ENCODE data around the gene SPR.
A peak's percentile ranks its signal among the peaks of the same experiment; 100 is the strongest.

The SPR gene

DNA sequence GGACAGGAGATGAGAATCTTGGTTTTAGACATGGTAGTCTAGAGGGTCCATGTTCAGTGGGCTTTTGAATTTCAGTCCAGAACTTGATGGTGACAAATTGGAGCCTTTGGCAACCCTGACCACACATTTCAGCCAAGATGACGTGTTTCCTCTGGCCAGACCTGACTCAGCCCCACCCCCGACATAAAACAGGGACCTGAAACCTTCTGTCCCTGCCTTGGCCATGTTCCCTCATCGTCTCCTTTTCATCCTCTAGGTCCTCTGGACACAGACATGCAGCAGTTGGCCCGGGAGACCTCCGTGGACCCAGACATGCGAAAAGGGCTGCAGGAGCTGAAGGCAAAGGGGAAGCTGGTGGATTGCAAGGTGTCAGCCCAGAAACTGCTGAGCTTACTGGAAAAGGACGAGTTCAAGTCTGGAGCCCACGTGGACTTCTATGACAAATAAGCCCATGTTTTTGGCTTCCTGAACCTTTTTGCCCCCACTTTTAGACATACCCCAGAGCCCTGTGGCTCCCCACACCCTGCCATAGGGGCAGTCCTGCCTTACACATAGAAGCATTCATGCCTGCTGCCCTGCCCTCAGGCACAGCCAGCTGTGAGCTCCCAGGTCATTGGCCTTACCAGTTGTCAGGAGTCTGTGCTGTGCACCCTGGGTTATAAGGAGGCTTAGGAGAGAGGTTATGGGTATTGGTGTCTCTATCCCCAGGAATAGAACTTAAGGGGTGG is 4.0 kb downstream of the SPR start:
- no peaks in the 10 kb centered on the region for H3K9me3 ChIP-seq (ENCODE audit: control insufficient read depth in 2 of 2, low read length in 2 of 2)
- peaks cover 19 to 21% of the 10 kb centered on the region in 2 donors for H3K27me3 ChIP-seq (ENCODE audit: control insufficient read depth in 1 of 2, insufficient read depth in 2 of 2, low read length in 2 of 2)
- no peak overlapping the region for H3K4me3 ChIP-seq (ENCODE audit: low read length in 2 of 2)
- H3K36me3 ChIP-seq (ENCODE audit: control insufficient read depth in 2 of 2, insufficient read depth in 2 of 2, low read length in 2 of 2): peaks cover 8 to 12% of the 10 kb centered on the region in 2 donors
- H3K27ac ChIP-seq (ENCODE audit: low read length): no peak overlapping the region
- peaks cover 48% of the 10 kb centered on the region for H3K4me1 ChIP-seq (ENCODE audit: control insufficient read depth, insufficient read depth, low read length)
- no peak overlapping the region for H3K9ac ChIP-seq (ENCODE audit: low read length in 2 of 2)

DNA sequence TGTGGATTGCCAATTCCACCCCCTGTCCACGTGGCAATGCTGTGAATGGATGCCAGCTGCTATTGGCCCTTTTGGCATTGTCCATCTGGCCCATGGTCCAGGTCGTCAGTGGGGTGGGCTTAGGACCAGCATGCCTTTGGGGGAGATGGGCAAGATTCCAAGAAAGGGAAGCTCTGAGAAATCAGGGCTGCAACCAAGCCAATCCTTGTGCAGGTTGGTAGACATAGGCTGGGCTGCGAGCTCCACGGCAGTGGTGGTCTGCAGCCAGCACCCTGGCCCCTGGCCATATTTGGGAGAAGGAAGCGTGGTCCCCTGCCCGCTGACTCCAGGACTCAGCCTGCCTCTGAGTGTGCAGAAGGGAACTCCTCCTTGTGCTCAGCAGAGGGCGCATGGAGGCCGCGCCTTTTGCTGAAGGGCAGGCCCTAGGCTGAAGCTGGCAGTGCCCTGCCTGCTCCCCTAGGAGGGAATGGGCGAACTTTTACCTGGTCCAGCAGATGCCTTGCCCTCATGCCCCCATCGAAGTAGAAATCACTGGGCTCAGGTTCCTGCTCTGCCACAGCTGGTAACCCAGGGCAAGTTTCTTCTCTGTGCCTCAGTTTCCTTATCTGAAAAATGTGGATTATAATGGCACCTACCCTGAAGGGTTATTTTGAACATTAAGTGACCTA is 5.4 kb downstream of the SPR start:
- Histone ChIP-seq H3K4me1 (ENCODE audit: control insufficient read depth, insufficient read depth, low read length) (peaks cover 39% of the 10 kb centered on the region), H3K27ac (ENCODE audit: low read length) (no peak overlapping the region), H3K9ac (ENCODE audit: low read length in 2 of 2) (no peak overlapping the region), H3K27me3 (ENCODE audit: control insufficient read depth in 1 of 2, insufficient read depth in 2 of 2, low read length in 2 of 2) (peaks cover 19 to 25% of the 10 kb centered on the region in 2 donors), H3K9me3 (ENCODE audit: control insufficient read depth in 2 of 2, low read length in 2 of 2) (no peaks in the 10 kb centered on the region), H3K4me3 (ENCODE audit: low read length in 2 of 2) (no peak overlapping the region), H3K36me3 (ENCODE audit: control insufficient read depth in 2 of 2, insufficient read depth in 2 of 2, low read length in 2 of 2) (peaks cover 8 to 12% of the 10 kb centered on the region in 2 donors)

DNA sequence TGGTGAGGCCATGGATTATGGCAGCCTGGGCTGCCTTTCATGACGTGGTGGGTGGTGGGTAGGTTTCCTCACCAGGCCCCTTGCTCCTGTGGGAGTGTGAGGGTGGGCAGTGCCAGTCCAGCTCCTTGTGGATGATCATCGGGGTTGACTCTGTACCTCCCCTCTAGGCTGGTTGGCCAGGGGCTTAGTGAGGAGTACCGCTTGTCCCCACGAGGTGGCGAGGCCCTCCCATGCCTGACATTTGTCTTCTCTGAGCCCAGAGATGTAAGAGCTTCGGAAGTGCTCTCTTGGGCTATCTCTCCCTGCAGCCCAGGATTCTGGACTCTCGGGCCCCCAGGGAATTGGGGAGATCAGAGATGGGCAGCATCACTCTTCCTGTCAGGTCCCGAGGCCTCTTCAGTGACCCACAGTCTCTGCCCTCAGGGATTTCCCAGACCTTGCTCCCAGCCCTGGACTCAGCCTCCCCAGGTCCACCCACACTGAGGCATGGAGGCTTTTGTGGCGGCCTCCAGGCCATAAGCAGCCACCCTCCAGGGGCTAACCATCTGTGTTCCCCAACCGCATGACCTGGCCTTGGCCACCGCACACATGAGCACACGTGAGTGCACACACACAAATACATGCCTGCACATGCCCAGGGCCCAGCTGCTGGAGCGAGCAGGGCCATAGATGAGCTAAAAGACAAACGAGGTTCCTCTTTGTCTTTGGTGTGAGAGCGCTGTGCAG is 6.5 kb downstream of the SPR start:
- Histone ChIP-seq H3K27ac (ENCODE audit: low read length) (no peak overlapping the region), H3K36me3 (ENCODE audit: control insufficient read depth in 2 of 2, insufficient read depth in 2 of 2, low read length in 2 of 2) (peaks cover 8 to 12% of the 10 kb centered on the region in 2 donors), H3K4me3 (ENCODE audit: low read length in 2 of 2) (no peak overlapping the region), H3K4me1 (ENCODE audit: control insufficient read depth, insufficient read depth, low read length) (peaks cover 28% of the 10 kb centered on the region), H3K9ac (ENCODE audit: low read length in 2 of 2) (no peak overlapping the region), H3K27me3 (ENCODE audit: control insufficient read depth in 1 of 2, insufficient read depth in 2 of 2, low read length in 2 of 2) (peaks cover 23 to 30% of the 10 kb centered on the region in 2 donors), H3K9me3 (ENCODE audit: control insufficient read depth in 2 of 2, low read length in 2 of 2) (no peaks in the 10 kb centered on the region)

DNA sequence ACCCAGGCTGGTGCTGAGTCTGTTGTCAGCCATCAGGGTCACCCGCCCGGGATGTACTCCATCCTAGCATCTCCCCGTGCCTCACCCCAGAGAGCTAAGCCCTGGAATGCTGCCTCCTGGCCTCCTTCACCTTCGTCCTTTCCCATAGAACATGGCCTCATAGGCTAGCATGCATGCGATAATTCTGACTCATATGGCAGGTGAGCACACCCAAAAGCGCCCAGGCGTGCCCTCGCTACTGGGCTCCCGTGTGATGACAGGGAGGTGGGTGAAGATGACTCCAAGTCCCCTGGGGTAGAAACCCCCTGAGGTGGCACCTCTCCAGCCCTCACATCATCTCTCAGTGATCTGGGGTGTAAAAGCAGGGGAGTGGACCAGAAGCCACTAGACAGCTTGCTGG is 7.3 kb downstream of the SPR start:
- H3K36me3 ChIP-seq (ENCODE audit: control insufficient read depth in 2 of 2, insufficient read depth in 2 of 2, low read length in 2 of 2): peaks cover 8 to 12% of the 10 kb centered on the region in 2 donors
- no peak overlapping the region for H3K27ac ChIP-seq (ENCODE audit: low read length)
- H3K4me1 ChIP-seq (ENCODE audit: control insufficient read depth, insufficient read depth, low read length): peaks cover 21% of the 10 kb centered on the region
- peaks cover 23 to 30% of the 10 kb centered on the region in 2 donors for H3K27me3 ChIP-seq (ENCODE audit: control insufficient read depth in 1 of 2, insufficient read depth in 2 of 2, low read length in 2 of 2)
- H3K9me3 ChIP-seq (ENCODE audit: control insufficient read depth in 2 of 2, low read length in 2 of 2): no peaks in the 10 kb centered on the region
- no peak overlapping the region for H3K9ac ChIP-seq (ENCODE audit: low read length in 2 of 2)
- no peak overlapping the region for H3K4me3 ChIP-seq (ENCODE audit: low read length in 2 of 2)

DNA sequence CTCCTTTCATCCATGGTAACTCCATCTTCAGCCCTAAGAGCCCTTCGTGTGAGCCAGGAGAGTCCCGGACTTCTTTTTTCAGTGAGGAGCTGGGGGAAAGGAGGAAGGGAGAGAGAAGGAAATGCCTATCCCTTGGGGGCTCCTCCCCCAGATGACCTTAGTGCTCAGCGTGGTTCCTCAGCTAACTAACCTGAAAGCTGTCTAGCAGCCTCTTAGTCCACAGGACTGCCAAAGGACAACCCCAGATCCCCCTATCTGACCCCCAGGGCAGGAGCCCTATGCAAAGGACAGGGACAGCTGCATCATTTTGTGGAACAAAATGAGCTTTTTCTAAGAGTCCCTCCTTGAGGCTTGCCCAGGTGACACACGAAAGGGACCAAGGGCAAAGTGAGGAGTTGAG is 7.9 kb downstream of the SPR start:
- Histone ChIP-seq H3K9me3 (ENCODE audit: control insufficient read depth in 2 of 2, low read length in 2 of 2) (no peaks in the 10 kb centered on the region), H3K4me3 (ENCODE audit: low read length in 2 of 2) (peak overlapping the region in 1 of 2 donors; percentile 27), H3K27ac (ENCODE audit: low read length) (no peak overlapping the region), H3K27me3 (ENCODE audit: control insufficient read depth in 1 of 2, insufficient read depth in 2 of 2, low read length in 2 of 2) (peaks cover 23 to 30% of the 10 kb centered on the region in 2 donors), H3K4me1 (ENCODE audit: control insufficient read depth, insufficient read depth, low read length) (peaks cover 15% of the 10 kb centered on the region), H3K36me3 (ENCODE audit: control insufficient read depth in 2 of 2, insufficient read depth in 2 of 2, low read length in 2 of 2) (peaks cover 7 to 8% of the 10 kb centered on the region in 2 donors), H3K9ac (ENCODE audit: low read length in 2 of 2) (peak overlapping the region in 1 of 2 donors; percentile 47)

DNA sequence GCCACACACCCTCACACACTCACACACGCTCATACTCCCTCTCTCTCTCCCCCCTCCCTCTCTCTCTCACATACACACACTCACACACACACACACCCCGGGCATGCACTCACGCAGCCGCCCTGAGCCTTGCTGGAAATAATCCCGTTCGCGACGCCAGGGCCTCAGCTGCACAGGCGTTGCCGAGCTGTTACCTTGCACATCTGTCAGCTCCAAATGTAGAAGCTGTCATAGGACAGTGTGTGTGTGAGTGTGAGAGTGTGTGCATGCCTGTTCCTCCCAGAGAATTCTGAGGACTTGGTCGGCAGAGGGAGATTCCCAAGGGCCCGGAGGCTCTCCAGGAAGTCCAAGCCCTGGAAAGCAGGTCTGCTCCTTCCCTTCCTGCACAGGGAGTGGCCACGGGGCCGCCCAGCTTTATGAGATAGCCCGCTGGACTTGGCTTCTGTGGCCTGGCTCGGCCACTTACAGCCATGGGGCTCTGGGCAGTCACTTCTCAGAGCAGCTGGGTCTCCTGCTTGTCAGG is 8.6 kb downstream of the SPR start:
- peak overlapping the region; percentile 27 to 54 for H3K4me3 ChIP-seq (ENCODE audit: low read length in 2 of 2)
- H3K4me1 ChIP-seq (ENCODE audit: control insufficient read depth, insufficient read depth, low read length): peaks cover 15% of the 10 kb centered on the region
- H3K9me3 ChIP-seq (ENCODE audit: control insufficient read depth in 2 of 2, low read length in 2 of 2): no peaks in the 10 kb centered on the region
- H3K9ac ChIP-seq (ENCODE audit: low read length in 2 of 2): no peak overlapping the region
- no peak overlapping the region for H3K27ac ChIP-seq (ENCODE audit: low read length)
- H3K27me3 ChIP-seq (ENCODE audit: control insufficient read depth in 1 of 2, insufficient read depth in 2 of 2, low read length in 2 of 2): peaks cover 23 to 33% of the 10 kb centered on the region in 2 donors
- H3K36me3 ChIP-seq (ENCODE audit: control insufficient read depth in 2 of 2, insufficient read depth in 2 of 2, low read length in 2 of 2): peaks cover 7 to 8% of the 10 kb centered on the region in 2 donors

DNA sequence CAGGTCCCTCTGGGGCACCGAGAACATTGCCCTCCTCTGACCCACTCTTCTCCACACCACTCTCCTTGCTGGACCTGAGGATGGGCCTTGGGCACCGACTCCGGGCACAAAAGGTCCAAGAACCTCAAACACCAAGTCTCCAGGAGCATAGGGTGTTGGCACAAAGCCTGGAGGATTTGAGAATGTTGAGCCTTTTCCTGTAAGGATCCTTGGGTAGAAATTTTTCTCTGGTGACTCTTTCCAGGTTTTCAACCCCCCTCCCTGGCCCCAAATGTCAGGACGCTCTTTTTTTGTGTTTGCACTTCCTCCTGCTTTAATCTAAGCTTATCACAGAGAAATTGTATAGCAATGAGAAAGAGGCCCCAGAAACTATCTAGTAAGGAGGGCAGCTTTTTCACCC is 9.2 kb downstream of the SPR start:
- Histone ChIP-seq H3K27ac (ENCODE audit: low read length) (no peak overlapping the region), H3K36me3 (ENCODE audit: control insufficient read depth in 2 of 2, insufficient read depth in 2 of 2, low read length in 2 of 2) (peaks cover 4 to 6% of the 10 kb centered on the region in 2 donors), H3K27me3 (ENCODE audit: control insufficient read depth in 1 of 2, insufficient read depth in 2 of 2, low read length in 2 of 2) (peaks cover 26 to 39% of the 10 kb centered on the region in 2 donors), H3K4me3 (ENCODE audit: low read length in 2 of 2) (no peak overlapping the region), H3K9me3 (ENCODE audit: control insufficient read depth in 2 of 2, low read length in 2 of 2) (no peaks in the 10 kb centered on the region), H3K4me1 (ENCODE audit: control insufficient read depth, insufficient read depth, low read length) (peaks cover 15% of the 10 kb centered on the region), H3K9ac (ENCODE audit: low read length in 2 of 2) (no peak overlapping the region)

DNA sequence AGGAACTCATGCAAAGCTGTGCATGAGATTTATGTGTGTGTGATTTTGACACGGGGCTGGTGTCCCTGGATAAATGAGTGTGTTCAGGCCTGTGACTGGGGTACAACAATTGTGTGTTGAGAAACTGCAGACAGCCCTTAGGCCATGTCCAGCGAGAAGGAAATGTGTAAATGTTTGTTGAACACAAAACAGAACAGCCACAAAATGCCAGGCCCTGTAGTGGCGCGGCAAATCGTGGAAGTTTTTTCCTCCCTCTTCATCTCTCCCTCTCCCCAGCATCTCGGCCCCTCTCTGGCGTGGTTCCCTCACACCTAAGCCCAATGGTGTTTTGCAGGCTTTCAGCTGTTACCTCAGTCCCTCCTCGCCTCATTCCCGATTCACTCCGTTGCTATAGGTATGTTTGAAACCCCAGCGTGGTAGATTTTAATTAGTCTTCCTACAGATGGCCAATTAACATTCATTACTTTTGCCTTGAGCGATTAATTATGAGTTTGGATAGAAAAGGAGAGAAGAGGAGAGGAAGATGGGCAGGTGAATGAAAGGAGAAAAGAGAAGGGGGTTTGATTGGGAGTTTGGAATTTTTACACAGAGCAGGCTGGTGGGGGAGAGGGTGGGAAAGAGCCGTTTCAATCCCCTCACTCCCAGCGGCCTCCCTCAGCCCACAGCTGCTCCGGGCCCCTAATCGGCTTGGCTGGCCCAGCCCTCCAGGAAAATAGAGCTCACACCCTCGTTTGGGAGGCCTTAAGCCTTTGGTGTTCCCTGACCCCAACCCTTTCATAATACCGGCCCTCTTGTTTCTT is 10.8 kb downstream of the SPR start:
- Histone ChIP-seq H3K36me3 (ENCODE audit: control insufficient read depth in 2 of 2, insufficient read depth in 2 of 2, low read length in 2 of 2) (no peaks in the 10 kb centered on the region), H3K27ac (ENCODE audit: low read length) (no peak overlapping the region), H3K4me3 (ENCODE audit: low read length in 2 of 2) (no peak overlapping the region), H3K4me1 (ENCODE audit: control insufficient read depth, insufficient read depth, low read length) (peaks cover 10% of the 10 kb centered on the region), H3K27me3 (ENCODE audit: control insufficient read depth in 1 of 2, insufficient read depth in 2 of 2, low read length in 2 of 2) (peaks cover 30 to 44% of the 10 kb centered on the region in 2 donors), H3K9me3 (ENCODE audit: control insufficient read depth in 2 of 2, low read length in 2 of 2) (no peaks in the 10 kb centered on the region), H3K9ac (ENCODE audit: low read length in 2 of 2) (no peak overlapping the region)

DNA sequence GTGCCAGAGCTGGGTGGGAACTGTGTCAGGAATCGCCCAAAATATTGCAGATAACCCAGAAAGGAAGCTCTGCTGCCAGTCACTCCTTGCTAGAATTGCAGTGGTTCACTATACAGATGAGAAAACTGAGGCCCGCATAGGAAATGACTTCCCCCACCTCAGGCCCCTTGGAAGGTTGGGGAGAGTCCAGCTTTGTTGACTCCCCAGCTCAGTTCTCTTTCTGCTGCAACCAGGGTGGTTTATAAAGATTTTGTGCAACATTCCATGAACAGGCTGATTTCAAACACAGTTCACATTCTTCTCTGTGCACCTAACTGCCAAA is 11.3 kb downstream of the SPR start:
- Histone ChIP-seq H3K4me1 (ENCODE audit: control insufficient read depth, insufficient read depth, low read length) (peaks cover 10% of the 10 kb centered on the region), H3K9me3 (ENCODE audit: control insufficient read depth in 2 of 2, low read length in 2 of 2) (no peaks in the 10 kb centered on the region), H3K4me3 (ENCODE audit: low read length in 2 of 2) (no peak overlapping the region), H3K27ac (ENCODE audit: low read length) (no peak overlapping the region), H3K36me3 (ENCODE audit: control insufficient read depth in 2 of 2, insufficient read depth in 2 of 2, low read length in 2 of 2) (no peaks in the 10 kb centered on the region), H3K9ac (ENCODE audit: low read length in 2 of 2) (no peak overlapping the region), H3K27me3 (ENCODE audit: control insufficient read depth in 1 of 2, insufficient read depth in 2 of 2, low read length in 2 of 2) (peaks cover 30 to 43% of the 10 kb centered on the region in 2 donors)

DNA sequence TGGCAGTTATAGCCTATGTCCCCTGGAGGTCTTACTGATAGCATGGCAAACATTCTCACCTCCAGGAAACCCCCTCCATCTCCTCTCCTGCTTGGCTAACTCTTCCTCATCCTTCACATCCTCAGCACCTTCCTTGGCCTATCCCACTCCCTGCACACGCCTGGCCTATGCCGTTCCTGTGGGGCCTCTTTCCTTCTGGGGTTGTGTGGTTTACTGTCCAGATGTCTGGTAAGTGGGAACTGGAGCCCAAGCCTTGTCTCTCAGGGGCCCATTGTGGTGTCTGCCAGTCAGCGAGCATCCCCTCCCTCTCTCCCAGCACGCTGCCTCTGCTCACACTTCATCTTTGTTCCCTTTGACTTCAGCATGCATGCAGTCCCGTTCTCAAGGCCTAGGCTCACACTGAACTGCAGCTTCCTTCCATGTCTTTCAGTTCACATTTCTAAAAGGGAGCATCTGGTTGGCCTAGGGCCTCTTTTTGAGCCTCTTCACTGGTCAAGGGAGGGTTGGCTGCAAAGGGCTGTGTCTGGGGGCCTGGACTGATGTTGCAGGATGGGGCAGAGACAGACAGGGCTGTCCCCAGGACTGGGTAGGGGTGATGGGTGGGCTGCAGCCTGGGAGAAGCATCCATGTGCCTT is 13.1 kb downstream of the SPR start:
- H3K36me3 ChIP-seq (ENCODE audit: control insufficient read depth in 2 of 2, insufficient read depth in 2 of 2, low read length in 2 of 2): no peaks in the 10 kb centered on the region
- no peak overlapping the region for H3K27ac ChIP-seq (ENCODE audit: low read length)
- peaks cover 18 to 28% of the 10 kb centered on the region in 2 donors for H3K27me3 ChIP-seq (ENCODE audit: control insufficient read depth in 1 of 2, insufficient read depth in 2 of 2, low read length in 2 of 2)
- H3K9ac ChIP-seq (ENCODE audit: low read length in 2 of 2): no peak overlapping the region
- H3K9me3 ChIP-seq (ENCODE audit: control insufficient read depth in 2 of 2, low read length in 2 of 2): no peaks in the 10 kb centered on the region
- no peak overlapping the region for H3K4me3 ChIP-seq (ENCODE audit: low read length in 2 of 2)
- H3K4me1 ChIP-seq (ENCODE audit: control insufficient read depth, insufficient read depth, low read length): peaks cover 9% of the 10 kb centered on the region

Data from stomach smooth muscle (tissue), 2 donors.